Hepatocyte (in vitro differentiated cells): ENCODE data around the gene PIGU. TPM values are rescaled to one million over a fixed set of nuclear protein-coding genes. Genes with fewer than 3 reads are reported as not detected.

Experiments used
- DNase-seq: peaks from one replicate; pipeline ENCODE4 v3.0.0-alpha.2; 2016; ENCODE audit warnings: low spot score
- H2AFZ ChIP-seq: fragments of 200-600 bp; sonication (generic); 2 replicates; pipeline ENCODE4 v1.6.0; 2016; ENCODE audit warnings: antibody characterized with exemption, mild to moderate bottlenecking
- H3K27ac ChIP-seq: fragments of 200-600 bp; sonication (generic); 2 replicates; pipeline ENCODE4 v1.5.1; 2016; ENCODE audit warnings: mild to moderate bottlenecking
- H3K27me3 ChIP-seq: fragments of 200-600 bp; sonication (generic); 2 replicates; pipeline ENCODE4 v1.6.1; 2016
- H3K36me3 ChIP-seq: fragments of 200-600 bp; sonication (generic); replicated peaks from 2 replicates; pipeline ENCODE4 v1.5.1; 2016; ENCODE audit warnings: low read depth; ENCODE audit not compliant: insufficient read depth
- H3K4me1 ChIP-seq: fragments of 200-600 bp; sonication (generic); 2 replicates; pipeline ENCODE4 v1.5.1; 2016; ENCODE audit warnings: mild to moderate bottlenecking, moderate library complexity; ENCODE audit not compliant: insufficient read depth
- H3K4me2 ChIP-seq: fragments of 200-600 bp; sonication (generic); 2 replicates; pipeline ENCODE4 v1.6.0; 2016
- H3K4me3 ChIP-seq: fragments of 200-600 bp; sonication (generic); 2 replicates; pipeline ENCODE4 v1.5.1; 2016; ENCODE audit warnings: mild to moderate bottlenecking
- H3K79me2 ChIP-seq: fragments of 200-600 bp; sonication (generic); 2 replicates; pipeline ENCODE4 v1.6.0; 2017; ENCODE audit warnings: mild to moderate bottlenecking
- H3K9me2 ChIP-seq: fragments of 200-600 bp; sonication (generic); replicated peaks from 2 replicates; pipeline ENCODE4 v1.6.0; 2017; ENCODE audit warnings: mild to moderate bottlenecking; ENCODE audit not compliant: insufficient read depth
- H3K9me3 ChIP-seq: fragments of 200-600 bp; sonication (generic); 2 replicates; pipeline ENCODE4 v1.5.1; 2016; ENCODE audit warnings: low read depth, mild to moderate bottlenecking
- H4K20me1 ChIP-seq: fragments of 200-600 bp; sonication (generic); 2 replicates; pipeline ENCODE4 v1.6.0; 2016; ENCODE audit warnings: mild to moderate bottlenecking; ENCODE audit not compliant: insufficient read depth, poor library complexity, severe bottlenecking
- EZH2 ChIP-seq: fragments of 200-600 bp; sonication (generic); IDR thresholded peaks from 2 replicates; pipeline ENCODE4 v1.6.1; 2016; ENCODE audit warnings: antibody characterized with exemption, mild to moderate bottlenecking, borderline replicate concordance
- EZH2phosphoT487 ChIP-seq: fragments of 200-600 bp; sonication (generic); IDR thresholded peaks from one replicate; pipeline ENCODE4 v1.6.1; 2018; ENCODE audit warnings: antibody characterized with exemption, mild to moderate bottlenecking, low read depth, moderate library complexity; ENCODE audit not compliant: unreplicated experiment, severe bottlenecking
- WGBS: methylation state at CpG from one replicate; pipeline ENCODE4 v1.1.6; 2016; ENCODE audit warnings: low lambda C conversion rate; ENCODE audit errors: missing lambda C conversion rate; 5-methylcytosine and 5-hydroxymethylcytosine counted together
- polyA plus RNA-seq: library from polyadenylated mRNA; unstranded; fragments of >200 nt; fragmentation: Nextera tagmentation; extraction: Ambion mirVana; gene quantifications from 2 replicates; pipeline ENCODE4 v1.2.1, GENCODE V29; 2016
- total RNA-seq: library from RNA; depleted of rRNA; stranded (reverse); fragments of >200 nt; gene quantifications from 2 replicates; pipeline ENCODE4 v1.2.3, GENCODE V29; 2014
- TF ChIP-seq, protein P1 (sequence below): fragments of 200-600 bp; sonication (generic); IDR thresholded peaks from 2 replicates; pipeline ENCODE4 v1.5.1; 2016; ENCODE audit warnings: antibody characterized with exemption, mild to moderate bottlenecking; ENCODE audit not compliant: poor library complexity

PIGU gene
- total and polyA plus RNA-seq, 2 experiments from 2014 or later: 19.3 to 31.5 TPM

DNA sequence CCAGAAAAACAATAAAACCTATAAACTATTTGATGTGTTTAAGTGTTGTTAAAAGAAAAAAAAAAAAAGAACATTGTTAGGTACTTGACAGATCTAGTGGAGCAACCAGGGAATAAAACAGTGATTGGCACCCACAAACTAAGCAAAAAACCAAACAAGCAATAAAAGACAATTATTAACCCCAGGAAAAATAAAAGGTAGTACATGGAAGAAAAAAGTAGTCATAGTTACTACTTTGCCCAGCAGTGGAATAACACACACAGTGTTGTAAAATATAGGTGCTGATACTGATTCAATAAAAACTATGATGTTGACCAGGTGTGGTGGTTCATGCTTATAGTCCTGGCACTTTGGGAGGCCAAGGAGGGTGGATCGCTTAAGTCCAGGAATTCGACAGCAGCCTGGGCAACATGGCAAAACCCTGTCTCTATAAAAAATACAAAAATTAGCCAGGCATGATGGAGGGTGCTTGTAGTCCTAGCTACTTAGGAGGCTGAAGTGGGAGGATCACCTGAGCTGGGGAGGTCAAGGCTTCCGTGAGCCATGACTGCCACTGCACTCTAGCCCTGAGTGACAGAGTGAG, 43.9 kb downstream of the PIGU start:
- no peaks in the 10 kb centered on the region for H3K36me3 ChIP-seq
- H3K27me3 ChIP-seq: no peaks in the 10 kb centered on the region
- H3K9me3 ChIP-seq: no peaks in the 10 kb centered on the region
- H3K27ac ChIP-seq: peak overlapping the region; percentile 57
- no peaks in the 10 kb centered on the region for H4K20me1 ChIP-seq
- H3K4me2 ChIP-seq: no peak overlapping the region
- no peaks in the 10 kb centered on the region for H3K9me2 ChIP-seq
- 82% methylated on average over 3 of the region's 3 CpGs for WGBS
- TF ChIP-seq EZH2phosphoT487 (no peak), EZH2 (no peak)
- TF ChIP-seq, protein P1, sequence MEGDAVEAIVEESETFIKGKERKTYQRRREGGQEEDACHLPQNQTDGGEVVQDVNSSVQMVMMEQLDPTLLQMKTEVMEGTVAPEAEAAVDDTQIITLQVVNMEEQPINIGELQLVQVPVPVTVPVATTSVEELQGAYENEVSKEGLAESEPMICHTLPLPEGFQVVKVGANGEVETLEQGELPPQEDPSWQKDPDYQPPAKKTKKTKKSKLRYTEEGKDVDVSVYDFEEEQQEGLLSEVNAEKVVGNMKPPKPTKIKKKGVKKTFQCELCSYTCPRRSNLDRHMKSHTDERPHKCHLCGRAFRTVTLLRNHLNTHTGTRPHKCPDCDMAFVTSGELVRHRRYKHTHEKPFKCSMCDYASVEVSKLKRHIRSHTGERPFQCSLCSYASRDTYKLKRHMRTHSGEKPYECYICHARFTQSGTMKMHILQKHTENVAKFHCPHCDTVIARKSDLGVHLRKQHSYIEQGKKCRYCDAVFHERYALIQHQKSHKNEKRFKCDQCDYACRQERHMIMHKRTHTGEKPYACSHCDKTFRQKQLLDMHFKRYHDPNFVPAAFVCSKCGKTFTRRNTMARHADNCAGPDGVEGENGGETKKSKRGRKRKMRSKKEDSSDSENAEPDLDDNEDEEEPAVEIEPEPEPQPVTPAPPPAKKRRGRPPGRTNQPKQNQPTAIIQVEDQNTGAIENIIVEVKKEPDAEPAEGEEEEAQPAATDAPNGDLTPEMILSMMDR: no peak
- H3K79me2 ChIP-seq: no peaks in the 10 kb centered on the region
- H3K4me1 ChIP-seq: peaks cover 4% of the 10 kb centered on the region
- DNase-seq: no peak
- no peak overlapping the region for H2AFZ ChIP-seq
- no peak overlapping the region for H3K4me3 ChIP-seq

- Histone ChIP-seq H3K4me3 (no peak overlapping the region), H4K20me1 (no peaks in the 10 kb centered on the region), H3K27ac (no peak overlapping the region), H3K4me2 (no peak overlapping the region), H3K27me3 (no peaks in the 10 kb centered on the region), H3K36me3 (no peaks in the 10 kb centered on the region), H2AFZ (no peak overlapping the region), H3K4me1 (peaks cover 4% of the 10 kb centered on the region), H3K79me2 (no peaks in the 10 kb centered on the region), H3K9me2 (no peaks in the 10 kb centered on the region), H3K9me3 (no peaks in the 10 kb centered on the region)
- DNase-seq: no peak
- 95% methylated on average over 1 of the region's 1 CpG for WGBS
- TF ChIP-seq EZH2: no peak
- TF ChIP-seq, protein P1: no peak
- TF ChIP-seq EZH2phosphoT487: no peak
These were observed 47.0 kb downstream of the PIGU start for GRCh38 chr20:34629904-34630303.

- Histone ChIP-seq H3K4me3 (no peak overlapping the region), H3K79me2 (no peaks in the 10 kb centered on the region), H3K36me3 (no peaks in the 10 kb centered on the region), H3K9me3 (no peaks in the 10 kb centered on the region), H3K27me3 (no peaks in the 10 kb centered on the region), H2AFZ (no peak overlapping the region), H3K4me2 (no peak overlapping the region), H4K20me1 (no peaks in the 10 kb centered on the region), H3K9me2 (no peaks in the 10 kb centered on the region), H3K27ac (no peak overlapping the region), H3K4me1 (peaks cover 4% of the 10 kb centered on the region)
- TF ChIP-seq, protein P1: no peak
- TF ChIP-seq EZH2phosphoT487 (no peak), EZH2 (no peak)
- no peak for DNase-seq
- 83% methylated on average over 1 of the region's 1 CpG for WGBS
These were observed 47.5 kb downstream of the PIGU start for GRCh38 chr20:34629342-34629741.

DNA sequence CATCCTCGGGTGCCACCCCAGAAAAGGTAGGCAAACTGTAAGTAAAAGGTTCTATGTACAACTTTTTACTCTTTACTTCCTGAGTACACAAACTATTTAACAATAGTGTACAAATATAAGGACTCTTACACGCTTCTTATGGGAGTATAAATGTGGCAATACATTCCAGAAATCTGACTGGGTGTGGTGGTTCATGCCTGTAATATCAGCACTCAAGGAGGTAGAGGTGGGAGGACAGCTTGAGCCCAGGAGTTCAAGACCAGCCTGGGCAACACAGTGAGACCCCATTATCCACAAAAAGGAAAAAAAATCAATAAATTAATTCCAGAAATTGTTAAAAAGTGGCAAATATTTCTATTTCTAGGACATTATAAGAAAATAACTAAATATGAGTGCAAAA, 48.9 kb downstream of the PIGU start:
- peak overlapping the region; percentile 29 for H3K27ac ChIP-seq

More for the DNA sequence above, 48.9 kb downstream of the PIGU start:
- no peak overlapping the region for H3K4me3 ChIP-seq
- no peaks in the 10 kb centered on the region for H3K36me3 ChIP-seq
- no peak for DNase-seq
- no peaks in the 10 kb centered on the region for H3K9me2 ChIP-seq
- H3K79me2 ChIP-seq: no peaks in the 10 kb centered on the region
- peaks cover 4% of the 10 kb centered on the region for H3K4me1 ChIP-seq
- no peak overlapping the region for H2AFZ ChIP-seq
- TF ChIP-seq, protein P1: no peak
- no peak for TF ChIP-seq EZH2
- TF ChIP-seq EZH2phosphoT487: no peak
- H3K4me2 ChIP-seq: no peak overlapping the region
- H4K20me1 ChIP-seq: no peaks in the 10 kb centered on the region
- H3K27me3 ChIP-seq: no peaks in the 10 kb centered on the region
- no peaks in the 10 kb centered on the region for H3K9me3 ChIP-seq
- WGBS: 71% methylated on average over 2 of the region's 2 CpGs
